ENCODE results near the gene RSPO3.

The RSPO3 gene, protein sequence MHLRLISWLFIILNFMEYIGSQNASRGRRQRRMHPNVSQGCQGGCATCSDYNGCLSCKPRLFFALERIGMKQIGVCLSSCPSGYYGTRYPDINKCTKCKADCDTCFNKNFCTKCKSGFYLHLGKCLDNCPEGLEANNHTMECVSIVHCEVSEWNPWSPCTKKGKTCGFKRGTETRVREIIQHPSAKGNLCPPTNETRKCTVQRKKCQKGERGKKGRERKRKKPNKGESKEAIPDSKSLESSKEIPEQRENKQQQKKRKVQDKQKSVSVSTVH

DNA sequence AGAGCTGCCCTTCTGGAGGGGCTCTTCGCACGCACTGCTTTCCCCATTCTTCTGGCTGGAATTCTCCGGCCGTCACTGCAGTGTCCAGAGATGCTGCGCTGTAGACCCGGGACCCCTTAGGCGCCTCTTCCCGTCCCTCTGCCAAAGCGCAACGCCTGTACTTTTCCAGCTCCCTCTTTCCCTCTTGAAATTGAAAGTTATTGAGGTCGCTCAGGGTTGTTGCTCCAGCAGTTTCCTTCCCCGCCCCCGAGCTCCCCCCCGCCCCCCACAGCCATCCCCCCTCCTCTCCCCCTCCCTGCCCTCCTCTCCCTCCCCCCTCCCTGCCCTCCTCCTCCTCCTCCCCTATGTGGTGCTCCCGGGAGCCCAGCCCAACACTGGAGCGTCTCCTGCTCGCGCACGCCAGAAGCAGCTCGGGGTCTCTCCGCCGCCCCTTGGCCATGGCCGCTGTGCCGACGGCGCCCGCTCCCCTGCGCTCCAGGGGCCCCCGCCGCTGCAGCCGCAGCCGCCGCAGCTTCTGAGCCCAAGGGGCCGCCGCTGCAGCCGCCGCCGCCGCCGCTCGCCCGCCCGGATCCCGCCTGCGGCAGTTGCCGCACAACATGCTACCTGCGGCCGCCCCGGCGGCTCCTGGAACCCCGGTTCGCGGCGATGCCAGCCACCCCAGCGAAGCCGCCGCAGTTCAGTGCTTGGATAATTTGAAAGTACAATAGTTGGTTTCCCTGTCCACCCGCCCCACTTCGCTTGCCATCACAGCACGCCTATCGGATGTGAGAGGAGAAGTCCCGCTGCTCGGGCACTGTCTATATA, at the start of gene RSPO3:
TSS of gene RSPO3 (plus strand) at position 374 of the 804 bp plus-strand sequence. CDS start 522 bp downstream, outside the sequence.
- Histone ChIP-seq H3K36me3 (no peaks in the 10 kb centered on the region), H3K4me3 (ENCODE audit: low read depth in 1 of 2, low read length in 1 of 2) (peak within 1 kb of the TSS; percentile 0 to 30), H3K27ac (no peak within 1 kb of the TSS), H3K9me3 (no peaks in the 10 kb centered on the region), H3K27me3 (peaks cover 100% of the 10 kb centered on the region), H3K4me1 (ENCODE audit: control insufficient read depth in 1 of 2, insufficient read depth in 1 of 2, low read depth in 1 of 2, low read length in 1 of 2) (peaks cover 18 to 26% of the 10 kb centered on the region in 2 experiments)
- TF ChIP-seq, protein P1, sequence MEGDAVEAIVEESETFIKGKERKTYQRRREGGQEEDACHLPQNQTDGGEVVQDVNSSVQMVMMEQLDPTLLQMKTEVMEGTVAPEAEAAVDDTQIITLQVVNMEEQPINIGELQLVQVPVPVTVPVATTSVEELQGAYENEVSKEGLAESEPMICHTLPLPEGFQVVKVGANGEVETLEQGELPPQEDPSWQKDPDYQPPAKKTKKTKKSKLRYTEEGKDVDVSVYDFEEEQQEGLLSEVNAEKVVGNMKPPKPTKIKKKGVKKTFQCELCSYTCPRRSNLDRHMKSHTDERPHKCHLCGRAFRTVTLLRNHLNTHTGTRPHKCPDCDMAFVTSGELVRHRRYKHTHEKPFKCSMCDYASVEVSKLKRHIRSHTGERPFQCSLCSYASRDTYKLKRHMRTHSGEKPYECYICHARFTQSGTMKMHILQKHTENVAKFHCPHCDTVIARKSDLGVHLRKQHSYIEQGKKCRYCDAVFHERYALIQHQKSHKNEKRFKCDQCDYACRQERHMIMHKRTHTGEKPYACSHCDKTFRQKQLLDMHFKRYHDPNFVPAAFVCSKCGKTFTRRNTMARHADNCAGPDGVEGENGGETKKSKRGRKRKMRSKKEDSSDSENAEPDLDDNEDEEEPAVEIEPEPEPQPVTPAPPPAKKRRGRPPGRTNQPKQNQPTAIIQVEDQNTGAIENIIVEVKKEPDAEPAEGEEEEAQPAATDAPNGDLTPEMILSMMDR (IDR thresholded peaks at IDR 0.05), result no peak

DNA sequence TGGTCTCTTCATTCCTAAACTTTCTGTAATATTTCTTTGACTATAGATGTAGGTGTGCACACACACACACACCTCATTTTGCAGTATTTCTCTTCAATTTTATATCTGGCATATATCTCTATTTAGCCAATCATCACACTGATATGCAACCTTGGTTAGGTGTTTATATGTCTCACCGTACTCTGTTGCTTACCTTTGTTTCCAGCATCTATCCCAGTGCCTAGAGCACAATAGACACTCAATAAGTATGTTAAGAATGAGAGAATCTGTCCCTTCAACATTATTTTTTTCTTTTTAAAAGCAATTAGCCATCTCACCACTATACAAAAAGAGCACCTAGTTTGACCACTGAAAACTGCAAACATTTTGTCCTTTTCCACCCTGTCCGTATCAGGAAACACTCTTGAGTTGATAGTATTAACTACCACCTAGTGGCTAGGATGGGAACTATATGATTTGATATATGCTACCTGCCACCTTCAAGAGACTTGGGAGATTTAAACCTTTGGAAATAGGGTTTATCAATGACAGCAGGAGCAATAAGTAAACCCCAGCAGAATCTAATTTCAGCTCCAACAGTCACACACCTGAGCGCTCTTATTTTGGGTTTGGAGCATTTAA, 48.7 kb upstream of the RSPO3 start:
- Histone ChIP-seq H3K4me3 (ENCODE audit: low read depth in 1 of 2, low read length in 1 of 2) (no peak overlapping the region), H3K36me3 (no peaks in the 10 kb centered on the region), H3K27me3 (no peaks in the 10 kb centered on the region), H3K27ac (no peak overlapping the region), H3K4me1 (ENCODE audit: control insufficient read depth in 1 of 2, insufficient read depth in 1 of 2, low read depth in 1 of 2, low read length in 1 of 2) (no peaks in the 10 kb centered on the region), H3K9me3 (no peaks in the 10 kb centered on the region)
- TF ChIP-seq, protein P1 (IDR thresholded peaks at IDR 0.05), result no peak

DNA sequence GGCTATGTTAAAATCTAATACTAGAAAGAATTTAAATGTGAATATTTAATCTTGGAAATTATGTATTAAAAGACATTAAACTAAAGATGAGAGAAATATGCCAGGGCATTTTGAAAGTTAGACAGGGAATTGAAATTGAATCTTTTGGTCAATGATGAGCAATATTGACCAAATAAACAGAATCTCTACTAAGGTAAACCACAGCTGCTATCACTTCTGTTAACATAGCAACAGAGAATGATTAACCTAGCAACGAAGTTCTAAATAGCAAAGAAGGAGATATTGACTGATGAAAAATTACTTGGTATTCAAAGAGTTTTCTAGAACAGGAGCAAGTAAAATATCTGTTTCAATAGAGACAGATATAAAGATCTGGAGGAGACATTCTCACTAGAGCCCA, 45.2 kb upstream of the RSPO3 start:
- no peak overlapping the region for H3K27ac ChIP-seq
- no peaks in the 10 kb centered on the region for H3K9me3 ChIP-seq
- TF ChIP-seq, protein P1 (IDR thresholded peaks at IDR 0.05), result no peak
- no peak overlapping the region for H3K4me3 ChIP-seq (ENCODE audit: low read depth in 1 of 2, low read length in 1 of 2)
- H3K36me3 ChIP-seq, result no peaks in the 10 kb centered on the region
- H3K27me3 ChIP-seq, result no peaks in the 10 kb centered on the region
- H3K4me1 ChIP-seq (ENCODE audit: control insufficient read depth in 1 of 2, insufficient read depth in 1 of 2, low read depth in 1 of 2, low read length in 1 of 2), result no peaks in the 10 kb centered on the region

DNA sequence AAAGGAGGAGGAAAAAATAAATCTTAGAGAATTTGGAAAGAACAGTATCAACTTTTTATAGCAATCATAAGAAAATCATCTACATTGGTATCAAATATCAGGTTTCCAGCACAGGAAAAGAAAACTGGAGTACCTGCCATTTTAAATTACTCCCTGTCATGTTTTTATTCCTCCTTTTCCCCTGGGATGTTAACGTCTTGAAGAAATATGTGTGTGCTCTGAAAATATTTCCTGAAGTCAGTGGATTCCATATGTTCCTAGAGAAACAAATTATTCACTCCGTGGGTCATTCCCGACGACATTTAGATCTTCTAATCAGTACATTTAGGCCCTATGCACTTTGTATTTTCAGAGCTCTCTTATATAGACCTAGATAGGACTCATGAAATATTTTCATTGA, 42.0 kb upstream of the RSPO3 start:
- Histone ChIP-seq H3K4me1 (ENCODE audit: control insufficient read depth in 1 of 2, insufficient read depth in 1 of 2, low read depth in 1 of 2, low read length in 1 of 2) (no peaks in the 10 kb centered on the region), H3K9me3 (no peaks in the 10 kb centered on the region), H3K27ac (no peak overlapping the region), H3K4me3 (ENCODE audit: low read depth in 1 of 2, low read length in 1 of 2) (no peak overlapping the region), H3K36me3 (no peaks in the 10 kb centered on the region), H3K27me3 (no peaks in the 10 kb centered on the region)
- TF ChIP-seq, protein P1 (IDR thresholded peaks at IDR 0.05), result no peak

DNA sequence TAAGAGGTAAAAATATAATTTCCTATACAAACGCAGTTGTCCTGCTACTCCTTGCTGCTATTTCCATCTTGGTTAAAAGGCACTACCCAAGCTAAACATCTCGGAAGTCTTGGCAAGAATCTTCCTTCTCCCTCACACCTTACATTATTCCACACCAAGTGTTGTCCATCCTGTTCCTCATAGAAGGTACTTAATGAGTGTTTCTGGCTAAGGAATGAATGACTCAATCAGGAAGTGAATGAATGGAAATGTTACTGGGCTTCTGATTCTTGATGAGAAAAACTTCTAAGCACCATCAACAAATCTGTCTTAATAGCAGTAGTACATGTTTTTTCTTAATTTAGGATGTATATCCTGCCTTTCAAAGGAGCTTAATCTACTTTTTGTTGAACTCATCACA, 40.6 kb upstream of the RSPO3 start:
- no peaks in the 10 kb centered on the region for H3K36me3 ChIP-seq
- no peaks in the 10 kb centered on the region for H3K4me1 ChIP-seq (ENCODE audit: control insufficient read depth in 1 of 2, insufficient read depth in 1 of 2, low read depth in 1 of 2, low read length in 1 of 2)
- no peaks in the 10 kb centered on the region for H3K9me3 ChIP-seq
- H3K27ac ChIP-seq, result no peak overlapping the region
- no peak overlapping the region for H3K4me3 ChIP-seq (ENCODE audit: low read depth in 1 of 2, low read length in 1 of 2)
- H3K27me3 ChIP-seq, result no peaks in the 10 kb centered on the region
- TF ChIP-seq, protein P1 (IDR thresholded peaks at IDR 0.05), result no peak

Data from neutrophil (primary cell).